ENCODE measurements around the gene GTF3C5.
"Not testable (repeated sequence)": the region's sequence is repeated elsewhere in the genome, so short reads cannot be mapped to it uniquely, and the experiment has no call there.

The GTF3C5 gene

GRCh38 chr9:133071484-133072150 lies 40.8 kb downstream of the GTF3C5 start:
- no peak for DNase-seq (ENCODE audit: low spot score)

GRCh38 chr9:133072210-133072609 lies 41.4 kb downstream of the GTF3C5 start:
- not testable (repeated sequence) for DNase-seq (ENCODE audit: low spot score)

GRCh38 chr9:133073086-133074014 lies 42.6 kb downstream of the GTF3C5 start:
- no peak for DNase-seq (ENCODE audit: low spot score)

GRCh38 chr9:133074111-133074651 lies 43.4 kb downstream of the GTF3C5 start:
- no peak for DNase-seq (ENCODE audit: low spot score)

GRCh38 chr9:133075925-133076630 lies 45.3 kb downstream of the GTF3C5 start:
- no peak for DNase-seq (ENCODE audit: low spot score)

- DNase-seq (ENCODE audit: low spot score), result no peak
Measured at GRCh38 chr9:133076691-133077090, 45.9 kb downstream of the GTF3C5 start.

GRCh38 chr9:133078486-133078885 lies 47.7 kb downstream of the GTF3C5 start:
- DNase-seq (ENCODE audit: low spot score), result no peak

GRCh38 chr9:133080161-133080560 lies 49.4 kb downstream of the GTF3C5 start:
- DNase-seq (ENCODE audit: low spot score), result no peak

GRCh38 chr9:133080786-133081779 lies 50.3 kb downstream of the GTF3C5 start:
- not testable (repeated sequence) for DNase-seq (ENCODE audit: low spot score)

GRCh38 chr9:133081957-133082644 lies 51.3 kb downstream of the GTF3C5 start:
- DNase-seq (ENCODE audit: low spot score), result not testable (repeated sequence)

- not testable (repeated sequence) for DNase-seq (ENCODE audit: low spot score)
Measured at GRCh38 chr9:133083688-133084087, 52.9 kb downstream of the GTF3C5 start.

- DNase-seq (ENCODE audit: low spot score), result not testable (repeated sequence)
Measured at GRCh38 chr9:133086212-133086860, 55.5 kb downstream of the GTF3C5 start.

DNA sequence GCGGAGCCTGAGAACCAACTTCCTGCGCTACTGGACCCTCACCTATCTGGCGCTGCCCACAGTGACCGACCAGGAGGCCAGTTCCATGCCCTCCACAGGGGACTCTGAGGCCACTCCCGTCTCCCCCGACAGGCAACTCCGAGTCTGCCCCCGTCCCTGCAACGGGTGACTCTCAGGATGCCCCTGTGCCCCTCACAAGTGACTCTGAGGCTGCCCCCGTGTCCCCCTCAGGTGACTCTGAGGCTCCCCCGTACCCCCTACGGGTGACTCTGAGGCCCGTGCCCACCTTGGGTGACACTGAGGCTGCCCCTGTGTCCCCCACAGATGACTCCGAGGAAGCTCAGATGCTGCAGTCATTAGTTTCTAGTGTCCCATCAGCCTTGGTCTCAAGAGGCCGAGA lies 56.1 kb downstream of the GTF3C5 start:
- DNase-seq (ENCODE audit: low spot score), result no peak

GRCh38 chr9:133087429-133088145 lies 56.8 kb downstream of the GTF3C5 start:
- DNase-seq (ENCODE audit: low spot score), result no peak

- no peak for DNase-seq (ENCODE audit: low spot score)
Measured at GRCh38 chr9:133088146-133088750, 57.5 kb downstream of the GTF3C5 start.

GRCh38 chr9:133088756-133089155 lies 58.0 kb downstream of the GTF3C5 start:
- DNase-seq (ENCODE audit: low spot score), result no peak

DNA sequence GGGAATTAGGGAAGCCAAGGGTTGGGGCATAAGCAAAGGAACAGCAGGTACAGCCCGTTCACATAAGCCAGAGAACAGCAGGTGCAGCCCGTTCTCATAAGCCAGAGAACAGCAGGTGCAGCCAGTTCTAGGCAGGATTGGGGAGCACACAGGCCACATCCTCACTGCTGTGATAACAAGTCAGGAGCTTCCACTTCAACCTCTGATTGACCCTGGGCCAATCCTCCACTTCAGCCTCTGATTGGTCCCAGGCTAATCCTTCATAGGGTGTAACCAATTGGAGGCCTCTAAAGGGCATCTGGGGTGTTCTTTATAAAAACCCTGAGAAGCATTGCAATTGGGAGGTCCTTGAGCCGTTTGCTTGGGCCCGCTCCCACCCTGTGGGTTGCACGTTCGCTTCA lies 58.5 kb downstream of the GTF3C5 start:
- DNase-seq (ENCODE audit: low spot score), result no peak

DNA sequence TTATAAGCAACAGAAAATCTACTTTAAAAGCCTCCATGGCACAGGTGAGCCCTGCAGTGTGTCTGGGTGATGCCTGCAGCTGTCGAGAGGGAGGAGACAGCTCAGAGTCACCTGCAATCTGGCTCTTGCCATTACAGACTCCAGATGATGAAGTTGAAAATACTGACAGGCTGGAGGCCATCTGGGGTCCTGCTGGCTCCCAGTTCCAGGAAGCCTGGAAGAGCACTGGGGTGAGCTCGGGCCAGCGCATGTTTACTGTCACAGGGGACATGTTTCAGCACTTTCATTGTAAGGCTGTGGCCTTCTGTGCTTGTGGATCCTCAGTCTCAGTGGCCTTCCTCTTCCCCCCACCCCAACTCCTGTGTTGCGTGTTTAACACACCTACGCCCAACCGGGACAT lies 59.4 kb downstream of the GTF3C5 start:
- no peak for DNase-seq (ENCODE audit: low spot score)
